Right atrium auricular region (tissue), 2 donors: ENCODE data around the gene URM1. TPM values are rescaled to one million over a fixed set of nuclear protein-coding genes. Genes with fewer than 3 reads are reported as not detected.

Experiments used
- DNase-seq: peaks from one replicate; pipeline ENCODE4 v3.0.0-alpha.2; 2019; ENCODE audit warnings: low spot score
- H3K27ac ChIP-seq, 2 donors: fragments of 200-600 bp; sonication (generic); 1 replicate in 1 of 2; 2 replicates in 1 of 2; pipeline ENCODE4 v1.5.1; 2016 to 2019
- H3K27me3 ChIP-seq, 2 donors: fragments of 200-600 bp; sonication (generic); one replicate each; pipeline versions ENCODE4 v1.5.1 to v1.6.0; 2017 to 2019
- H3K36me3 ChIP-seq: fragments of 200-600 bp; sonication (generic); one replicate; pipeline ENCODE4 v1.5.1; 2016
- H3K4me1 ChIP-seq, 2 donors: fragments of 200-600 bp; sonication (generic); one replicate each; pipeline versions ENCODE4 v1.5.1 to v1.6.0; 2017 to 2019
- H3K4me3 ChIP-seq, 2 donors: fragments of 200-600 bp; sonication (generic); 1 replicate in 1 of 2; 2 replicates in 1 of 2; pipeline ENCODE4 v1.5.1; 2017 to 2019; ENCODE audit warnings: mild to moderate bottlenecking in 1 of 2, moderate library complexity in 1 of 2
- H3K9me3 ChIP-seq, 2 donors: fragments of 200-600 bp; sonication (generic); one replicate each; pipeline ENCODE4 v1.5.1; 2019
- CTCF ChIP-seq, 2 donors: fragments of 200-600 bp; sonication (generic); IDR thresholded peaks; one replicate each; pipeline ENCODE4 v1.5.1; 2019; ENCODE audit warnings: antibody characterized with exemption in 2 of 2
- total RNA-seq, 2 donors: library from RNA; depleted of rRNA; stranded (reverse); fragments of >200 nt; gene quantifications; one replicate each; pipeline ENCODE4 v1.1.0, GENCODE V29; 2016

The URM1 gene
- 10 to 100 TPM; 34.0 to 37.3 TPM for total RNA-seq

GRCh38 chr9:128370752-128371629 lies at the start of gene URM1:
Gene URM1, plus strand, starts transcription at chr9:128371374. Its CDS starts 7 bp downstream, at chr9:128371381.
- H3K4me3 ChIP-seq: peak within 1 kb of the TSS; percentile 86 to 87
- TF ChIP-seq CTCF (IDR thresholded peaks at IDR 0.05): no peak
- peaks cover 0 to 21% of the 10 kb centered on the region in 2 donors for H3K4me1 ChIP-seq

GRCh38 chr9:128321879-128322403 lies 49.2 kb upstream of the URM1 start:
- H3K4me1 ChIP-seq: peaks cover 0 to 38% of the 10 kb centered on the region in 2 donors
- peak overlapping the region; percentile 68 to 99 for H3K4me3 ChIP-seq
- no peaks in the 10 kb centered on the region for H3K9me3 ChIP-seq
- no peak for DNase-seq
- no peaks in the 10 kb centered on the region for H3K27me3 ChIP-seq
- H3K27ac ChIP-seq: peak overlapping the region; percentile 93 to 94
- no peak for TF ChIP-seq CTCF (IDR thresholded peaks at IDR 0.05)
- peaks cover 13% of the 10 kb centered on the region for H3K36me3 ChIP-seq

More at GRCh38 chr9:128370752-128371629, at the start of gene URM1:
- Histone ChIP-seq H3K36me3 (peaks cover 5% of the 10 kb centered on the region), H3K9me3 (no peaks in the 10 kb centered on the region), H3K27ac (peak within 1 kb of the TSS; percentile 90 to 91), H3K27me3 (no peaks in the 10 kb centered on the region)
- DNase-seq: peak; percentile 97

GRCh38 chr9:128322404-128323211 lies 48.6 kb upstream of the URM1 start, which contains the start of the genes COQ4 and TRUB2:
Gene COQ4, plus strand, starts transcription at chr9:128322839. Its CDS starts 20 bp downstream, at chr9:128322859.
Gene TRUB2, minus strand, starts transcription at chr9:128322447. Its CDS starts 39 bp downstream, at chr9:128322408.
- no peak for TF ChIP-seq CTCF (IDR thresholded peaks at IDR 0.05)
- Histone ChIP-seq H3K27me3 (no peaks in the 10 kb centered on the region), H3K9me3 (no peaks in the 10 kb centered on the region), H3K4me3 (peak within 1 kb of the TSS; percentile 68 to 99), H3K4me1 (peaks cover 0 to 38% of the 10 kb centered on the region in 2 donors), H3K27ac (peak within 1 kb of the TSS; percentile 93 to 94), H3K36me3 (peaks cover 8% of the 10 kb centered on the region)
- DNase-seq: peak; percentile 95

- H3K4me1 ChIP-seq: peaks cover 0 to 38% of the 10 kb centered on the region in 2 donors
- H3K9me3 ChIP-seq: no peaks in the 10 kb centered on the region
- peaks cover 11% of the 10 kb centered on the region for H3K36me3 ChIP-seq
- peak overlapping the region; percentile 93 to 94 for H3K27ac ChIP-seq
- no peaks in the 10 kb centered on the region for H3K27me3 ChIP-seq
- H3K4me3 ChIP-seq: peak overlapping the region; percentile 68 to 99
- no peak for DNase-seq
- no peak for TF ChIP-seq CTCF (IDR thresholded peaks at IDR 0.05)
Observed at GRCh38 chr9:128323212-128323730, 47.9 kb upstream of the URM1 start.

GRCh38 chr9:128323791-128324190 lies 47.4 kb upstream of the URM1 start:
- Histone ChIP-seq H3K9me3 (no peaks in the 10 kb centered on the region), H3K4me3 (peak overlapping the region; percentile 68 to 99), H3K27me3 (no peaks in the 10 kb centered on the region), H3K27ac (no peak overlapping the region), H3K36me3 (peaks cover 5% of the 10 kb centered on the region), H3K4me1 (peaks cover 0 to 38% of the 10 kb centered on the region in 2 donors)
- no peak for TF ChIP-seq CTCF (IDR thresholded peaks at IDR 0.05)
- no peak for DNase-seq
